ES-I3 (cell line): Measurements from ENCODE around the gene SLC2A1.
A peak's percentile ranks its signal among the peaks of the same experiment; 100 is the strongest.

Source experiments
- H3K36me3 ChIP-seq: 2 replicates; pipeline ENCODE4 v1.6.1; 2013; ENCODE audit warnings: mild to moderate bottlenecking, low read length, control low read depth, moderate library complexity; ENCODE audit not compliant: insufficient read depth
- H3K4me1 ChIP-seq: 2 replicates; pipeline ENCODE4 v1.6.1; 2013; ENCODE audit warnings: mild to moderate bottlenecking, control low read depth, low read length; ENCODE audit not compliant: insufficient read depth
- H3K9ac ChIP-seq: 2 replicates; pipeline ENCODE4 v1.6.1; 2013; ENCODE audit warnings: low read depth, mild to moderate bottlenecking, low read length, moderate library complexity
- H3K9me3 ChIP-seq: 2 replicates; pipeline ENCODE4 v1.6.1; 2013; ENCODE audit warnings: mild to moderate bottlenecking, low read length, moderate library complexity; ENCODE audit not compliant: control insufficient read depth, insufficient read depth

Gene SLC2A1

DNA sequence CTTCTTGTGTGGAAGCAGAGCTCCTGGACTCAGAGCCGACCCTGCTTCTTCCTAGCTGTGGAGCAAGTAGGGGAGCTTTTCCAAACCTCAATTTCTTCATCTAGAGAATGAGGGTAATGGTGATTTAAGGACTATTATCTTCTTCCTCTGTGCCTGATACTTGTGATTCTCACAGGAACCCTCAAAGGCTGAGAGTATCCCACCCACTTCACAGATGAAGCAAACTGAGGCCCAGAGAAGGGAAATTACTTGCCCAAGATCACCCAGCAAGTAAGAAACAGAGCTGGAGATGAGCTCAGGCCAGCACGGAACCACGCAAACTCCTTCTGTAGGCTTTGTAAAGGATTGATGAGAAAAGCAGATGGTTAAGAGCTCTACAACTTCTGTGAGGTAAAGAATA, 15.1 kb upstream of the SLC2A1 start:
- no peak overlapping the region for H3K9ac ChIP-seq
- peaks cover 15% of the 10 kb centered on the region for H3K36me3 ChIP-seq
- H3K9me3 ChIP-seq: no peaks in the 10 kb centered on the region
- peaks cover 10% of the 10 kb centered on the region for H3K4me1 ChIP-seq

DNA sequence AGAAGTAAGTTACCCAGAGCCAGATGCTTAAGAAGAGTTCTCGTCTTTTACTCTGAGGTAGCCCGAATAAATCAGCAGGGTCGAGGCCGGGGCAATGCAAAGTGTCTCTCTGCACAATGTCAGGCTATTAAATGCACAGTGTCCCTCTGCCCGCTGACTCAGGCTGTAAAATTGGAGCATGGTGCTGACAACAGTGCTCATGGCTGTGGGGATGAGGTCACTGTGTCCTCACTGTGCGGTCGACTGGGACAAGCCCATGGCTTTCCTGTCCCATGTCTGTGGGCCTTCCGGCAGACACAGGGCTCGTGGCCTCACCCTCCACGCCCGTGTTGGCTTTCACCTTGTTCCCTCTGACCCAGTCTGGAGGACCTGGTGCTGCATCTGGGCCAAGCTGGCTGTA, 14.6 kb upstream of the SLC2A1 start:
- Histone ChIP-seq H3K36me3 (peaks cover 15% of the 10 kb centered on the region), H3K9ac (no peak overlapping the region), H3K9me3 (no peaks in the 10 kb centered on the region), H3K4me1 (peaks cover 11% of the 10 kb centered on the region)

DNA sequence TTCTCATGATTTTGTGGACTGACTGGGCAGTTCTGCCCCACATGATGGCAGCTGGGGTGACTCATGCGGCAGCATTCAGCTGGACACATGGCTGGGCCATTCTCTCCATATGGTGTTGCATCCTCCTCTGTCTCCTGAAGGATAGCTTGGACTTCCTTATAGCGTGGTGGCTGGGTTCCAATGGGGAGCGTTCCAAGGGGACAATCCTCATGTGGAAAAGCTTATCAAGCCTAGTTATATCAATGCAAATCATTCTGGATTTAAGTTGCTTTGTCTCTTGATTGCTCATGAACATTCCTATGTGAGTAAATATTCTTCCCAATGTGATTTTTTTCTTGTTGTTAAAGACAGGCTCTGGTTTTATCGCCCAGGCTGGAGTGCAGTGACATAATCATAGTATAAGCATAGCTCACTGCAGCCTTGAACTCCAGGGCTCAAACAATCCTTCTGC, 13.2 kb upstream of the SLC2A1 start:
- H3K9me3 ChIP-seq: no peaks in the 10 kb centered on the region
- H3K36me3 ChIP-seq: peaks cover 15% of the 10 kb centered on the region
- no peak overlapping the region for H3K9ac ChIP-seq
- peaks cover 17% of the 10 kb centered on the region for H3K4me1 ChIP-seq

DNA sequence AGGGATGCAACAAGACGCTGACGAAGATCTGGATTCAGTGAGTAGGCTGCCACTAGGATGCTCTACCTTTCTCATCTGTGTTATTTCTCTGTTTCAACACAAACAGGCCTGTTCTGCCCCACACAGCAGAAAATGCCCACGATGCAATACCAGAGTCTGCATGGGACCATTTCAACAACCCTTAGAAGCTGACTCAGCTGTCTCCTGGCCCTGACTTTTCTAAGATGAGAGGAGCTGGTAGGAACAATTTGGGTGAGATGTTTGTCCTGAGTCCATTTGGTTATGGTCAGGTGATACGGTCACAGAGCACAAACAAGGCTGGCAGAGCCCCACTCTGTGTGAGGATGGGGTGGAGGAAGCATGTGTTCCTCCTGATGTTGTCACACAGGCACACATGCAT, 11.5 kb upstream of the SLC2A1 start:
- Histone ChIP-seq H3K36me3 (peaks cover 15% of the 10 kb centered on the region), H3K4me1 (peaks cover 19% of the 10 kb centered on the region), H3K9ac (no peak overlapping the region), H3K9me3 (no peaks in the 10 kb centered on the region)

DNA sequence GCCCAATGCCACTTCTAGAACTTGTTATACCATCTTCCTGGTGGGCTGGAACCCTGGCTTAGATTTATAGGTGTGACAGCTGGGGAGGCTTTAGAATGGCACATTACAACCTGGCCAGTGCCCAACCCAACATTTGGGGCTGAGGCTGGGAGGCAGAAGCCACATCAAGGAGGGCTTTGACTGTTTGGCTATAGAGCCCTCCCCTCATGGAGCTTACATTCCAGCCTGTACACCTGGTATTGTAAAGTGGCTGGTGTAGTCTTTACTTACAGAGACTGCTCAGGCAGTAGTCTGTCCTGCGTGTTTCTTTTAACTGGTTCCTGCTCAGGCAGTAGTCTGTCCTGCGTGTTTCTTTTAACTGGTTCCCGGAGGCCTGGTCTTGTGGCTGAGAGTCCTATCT, 10.0 kb upstream of the SLC2A1 start:
- H3K36me3 ChIP-seq: peaks cover 6% of the 10 kb centered on the region
- no peaks in the 10 kb centered on the region for H3K9me3 ChIP-seq
- H3K4me1 ChIP-seq: peaks cover 20% of the 10 kb centered on the region
- H3K9ac ChIP-seq: no peak overlapping the region

DNA sequence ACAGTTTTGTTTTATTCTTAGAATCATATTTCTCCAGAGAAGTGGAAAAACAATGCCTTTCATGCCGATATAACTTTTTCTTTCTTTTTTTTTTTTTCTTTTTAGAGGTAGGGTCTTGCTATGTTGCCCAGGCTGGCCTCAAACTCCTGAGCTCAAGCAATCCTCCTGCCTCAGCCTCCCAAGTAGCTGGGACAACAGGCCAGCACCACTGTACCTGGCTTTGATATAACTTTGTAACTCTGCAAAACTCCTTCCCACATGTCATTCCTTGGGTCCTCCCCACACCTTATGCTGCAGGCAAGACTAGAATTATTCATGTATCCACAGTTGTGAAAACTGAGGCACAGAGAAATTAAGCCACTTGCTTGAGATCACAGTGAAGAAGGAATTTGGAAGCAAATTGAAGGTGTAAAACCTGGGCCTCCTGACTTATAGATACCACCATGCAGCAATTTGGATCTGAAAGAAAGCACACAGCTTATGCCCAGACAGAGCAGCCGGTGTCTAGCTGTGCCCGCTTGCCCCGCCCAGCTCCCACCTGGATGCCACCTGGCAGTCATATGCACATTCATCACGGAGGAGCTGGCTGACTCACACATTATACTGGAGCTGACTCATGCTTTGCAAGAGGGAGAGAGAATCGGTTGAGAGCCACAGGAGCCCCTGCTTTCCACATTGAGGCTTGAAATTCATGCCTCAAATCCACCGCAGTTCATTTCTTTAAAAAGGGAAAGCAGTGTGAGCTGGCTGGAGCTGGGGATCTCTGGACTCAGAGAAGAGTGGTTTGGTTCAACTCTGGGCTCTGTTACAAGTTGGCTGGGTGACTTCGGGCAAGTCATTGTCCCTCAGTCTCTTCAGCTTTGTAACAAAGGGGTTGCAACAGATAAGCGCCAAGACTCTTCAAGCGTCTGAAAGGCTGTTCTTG, 8.3 kb upstream of the SLC2A1 start:
- peak overlapping the region; percentile 6; the same call in 1 of the 2 replicates for H3K9ac ChIP-seq
- H3K9me3 ChIP-seq: no peaks in the 10 kb centered on the region
- H3K36me3 ChIP-seq: peaks cover 5% of the 10 kb centered on the region
- H3K4me1 ChIP-seq: peaks cover 34% of the 10 kb centered on the region

DNA sequence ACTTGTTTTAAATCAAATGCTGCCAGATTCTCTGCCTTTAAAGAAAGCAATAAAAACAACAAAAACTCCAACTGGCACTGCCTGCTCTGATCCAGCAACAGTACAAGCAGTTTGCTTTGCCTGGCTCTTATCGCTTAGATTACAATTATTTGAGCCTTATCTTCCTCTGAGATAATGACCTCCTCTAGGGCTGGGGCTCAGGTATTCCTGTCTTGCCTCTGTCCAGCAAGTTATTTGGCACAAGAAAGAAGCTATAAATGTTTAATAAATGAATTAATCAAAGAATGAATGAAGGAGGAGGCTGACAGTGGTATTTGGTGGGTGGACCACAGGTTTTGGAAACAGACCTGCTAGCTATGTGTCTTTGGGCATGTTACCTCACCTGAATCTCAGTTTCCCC, 6.7 kb upstream of the SLC2A1 start:
- H3K9ac ChIP-seq: no peak overlapping the region
- H3K9me3 ChIP-seq: no peaks in the 10 kb centered on the region
- H3K36me3 ChIP-seq: peaks cover 3% of the 10 kb centered on the region; the same call in 1 of the 2 replicates
- peaks cover 50% of the 10 kb centered on the region for H3K4me1 ChIP-seq

DNA sequence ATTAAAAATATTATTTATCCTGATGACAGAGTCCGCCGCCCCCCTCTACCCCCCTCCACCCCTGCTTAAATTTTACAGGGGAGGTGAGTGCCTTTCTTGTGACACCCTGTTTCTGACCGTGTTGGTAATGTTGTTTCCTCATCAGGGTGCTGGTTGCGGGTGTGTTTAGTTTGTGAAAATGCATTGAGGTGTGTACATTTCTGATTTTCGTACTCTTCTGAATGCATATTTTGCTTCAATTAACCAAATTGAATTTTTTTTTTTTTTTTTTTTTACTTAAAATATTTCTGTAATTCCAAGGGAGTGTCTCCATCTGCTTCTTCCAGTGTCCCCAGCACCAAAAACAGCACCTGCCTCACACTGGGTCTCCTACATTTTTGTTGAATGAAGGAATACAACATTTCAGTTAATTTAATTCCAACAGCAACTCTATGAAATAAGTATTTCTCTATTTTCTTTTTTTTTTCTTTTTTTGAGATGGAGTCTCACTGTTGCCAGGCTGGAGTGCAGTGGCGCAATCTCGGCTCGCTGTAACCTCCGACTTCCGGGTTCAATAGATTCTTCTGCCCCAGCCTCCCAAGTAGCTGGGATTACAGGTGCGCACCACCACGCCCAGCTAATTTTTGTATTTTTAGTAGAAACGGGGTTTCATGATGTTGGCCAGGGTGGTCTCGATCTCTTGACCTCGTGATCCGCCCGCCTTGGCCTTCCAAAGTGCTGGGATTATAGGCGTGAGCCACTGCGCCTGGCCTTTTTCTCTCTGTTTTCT, 5.6 kb upstream of the SLC2A1 start:
- no peaks in the 10 kb centered on the region for H3K9me3 ChIP-seq
- H3K36me3 ChIP-seq: no peaks in the 10 kb centered on the region; the same call in 1 of the 2 replicates
- no peak overlapping the region for H3K9ac ChIP-seq
- peaks cover 53% of the 10 kb centered on the region for H3K4me1 ChIP-seq

DNA sequence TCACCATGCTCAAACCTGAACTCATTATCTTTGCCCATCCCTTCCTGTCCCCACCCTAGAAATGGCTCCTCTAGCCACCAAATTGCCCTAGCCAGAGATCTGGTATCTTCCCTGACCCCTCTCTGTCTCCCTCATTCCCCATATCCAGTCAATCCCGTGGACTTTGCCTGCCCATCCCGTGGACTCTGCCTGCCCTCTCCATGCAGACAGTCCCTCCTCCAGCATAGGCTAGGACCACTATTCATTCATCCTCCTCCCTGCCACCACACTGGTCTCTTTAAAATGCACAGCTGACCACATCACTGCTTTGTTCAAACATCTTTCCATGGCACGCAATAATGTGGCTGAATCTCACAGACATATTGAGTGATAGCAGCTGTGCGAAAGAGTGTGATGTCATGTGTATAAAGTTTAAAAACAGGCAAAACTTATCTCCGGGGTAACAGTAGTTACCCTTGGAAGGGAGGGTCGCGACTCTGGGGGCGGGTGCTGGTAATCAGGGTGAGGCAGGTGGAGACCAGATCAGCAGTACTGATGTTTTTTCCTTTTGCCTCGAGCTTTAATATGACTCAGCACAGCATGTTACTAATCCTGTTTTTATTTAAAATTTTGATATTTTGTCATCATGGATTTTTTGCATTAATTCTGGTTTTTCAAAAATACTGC, 4.8 kb upstream of the SLC2A1 start:
- Histone ChIP-seq H3K9ac (peak overlapping the region; percentile 16; the same call in 1 of the 2 replicates), H3K36me3 (no peaks in the 10 kb centered on the region; the same call in 1 of the 2 replicates), H3K9me3 (no peaks in the 10 kb centered on the region), H3K4me1 (peaks cover 49% of the 10 kb centered on the region)

DNA sequence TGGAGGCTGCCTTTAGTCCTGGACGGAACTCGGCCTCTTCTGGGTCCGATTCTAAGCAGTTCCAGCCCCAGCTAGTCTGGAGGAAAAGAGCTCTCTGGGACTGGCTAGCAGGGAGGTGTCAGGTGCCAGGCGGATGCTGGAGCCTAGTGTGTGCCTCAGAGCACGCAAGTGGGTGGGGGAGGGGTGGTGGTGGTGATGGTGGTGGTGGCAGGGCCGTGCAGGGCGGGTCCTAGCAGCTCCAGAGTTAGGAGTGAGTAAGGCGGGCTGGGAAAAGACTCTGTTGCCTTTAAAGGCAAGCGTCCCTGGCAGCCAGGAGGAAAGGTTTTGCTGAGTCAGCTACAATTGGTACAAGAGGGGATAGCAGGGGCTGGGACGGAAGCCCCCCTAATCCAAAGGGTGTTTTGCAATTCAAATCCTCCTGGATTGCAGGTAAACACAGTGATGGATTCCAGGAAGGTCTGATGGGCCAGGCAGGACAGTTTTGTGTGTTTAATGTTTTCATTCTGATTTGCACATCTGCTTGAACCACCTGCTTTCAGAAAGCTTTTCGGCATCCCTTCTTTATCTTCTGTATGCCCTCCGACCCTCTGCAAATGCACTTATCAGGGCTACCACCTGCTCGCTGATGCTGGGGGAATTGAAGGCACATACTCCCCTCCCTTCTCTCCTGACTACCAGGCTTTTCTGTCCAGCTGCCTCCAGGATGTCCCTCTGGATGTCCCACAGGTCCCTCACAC, 4.1 kb upstream of the SLC2A1 start:
- peaks cover 43% of the 10 kb centered on the region for H3K4me1 ChIP-seq
- H3K9me3 ChIP-seq: no peaks in the 10 kb centered on the region
- H3K36me3 ChIP-seq: no peaks in the 10 kb centered on the region; the same call in 1 of the 2 replicates
- peak overlapping the region; percentile 38 for H3K9ac ChIP-seq

DNA sequence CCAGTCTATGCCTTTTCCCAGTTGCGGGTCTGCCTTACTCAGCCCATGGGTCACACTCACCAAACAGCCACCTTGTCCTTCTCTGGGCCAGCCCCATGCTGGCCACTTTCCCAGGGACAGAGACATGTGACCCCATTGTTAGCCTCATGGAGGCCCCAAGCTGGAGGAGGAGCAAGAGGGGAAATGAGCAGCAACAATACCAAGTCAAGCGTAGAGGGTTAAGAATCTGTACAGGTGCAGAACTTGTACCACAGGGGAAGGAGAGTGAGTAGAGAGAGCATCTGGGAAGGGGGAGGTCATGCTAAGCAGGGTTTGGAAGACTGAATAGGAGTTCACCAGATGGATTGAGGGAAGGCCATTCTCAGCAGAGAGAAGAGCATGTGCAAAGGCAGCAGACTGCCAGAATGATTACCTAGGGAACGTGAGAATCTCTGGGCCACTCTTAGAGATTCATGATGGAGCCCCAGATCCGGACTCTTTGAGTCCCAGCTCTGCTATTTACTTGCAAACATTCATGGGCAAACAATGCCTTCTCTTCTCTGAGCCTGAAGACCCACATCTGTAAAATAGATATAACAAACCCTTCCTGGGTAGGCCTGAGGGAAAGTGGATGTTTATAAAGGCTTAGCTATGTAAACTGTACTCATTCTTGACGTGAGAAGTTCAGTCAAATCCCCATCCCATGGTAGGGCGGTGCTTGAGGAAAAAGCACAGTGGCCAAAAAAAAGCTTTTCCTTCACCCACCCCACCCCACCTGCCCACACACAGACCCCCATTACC, 2.8 kb upstream of the SLC2A1 start:
- peaks cover 35% of the 10 kb centered on the region for H3K4me1 ChIP-seq
- H3K9me3 ChIP-seq: no peaks in the 10 kb centered on the region
- H3K9ac ChIP-seq: peak overlapping the region; percentile 1; the same call in 1 of the 2 replicates

DNA sequence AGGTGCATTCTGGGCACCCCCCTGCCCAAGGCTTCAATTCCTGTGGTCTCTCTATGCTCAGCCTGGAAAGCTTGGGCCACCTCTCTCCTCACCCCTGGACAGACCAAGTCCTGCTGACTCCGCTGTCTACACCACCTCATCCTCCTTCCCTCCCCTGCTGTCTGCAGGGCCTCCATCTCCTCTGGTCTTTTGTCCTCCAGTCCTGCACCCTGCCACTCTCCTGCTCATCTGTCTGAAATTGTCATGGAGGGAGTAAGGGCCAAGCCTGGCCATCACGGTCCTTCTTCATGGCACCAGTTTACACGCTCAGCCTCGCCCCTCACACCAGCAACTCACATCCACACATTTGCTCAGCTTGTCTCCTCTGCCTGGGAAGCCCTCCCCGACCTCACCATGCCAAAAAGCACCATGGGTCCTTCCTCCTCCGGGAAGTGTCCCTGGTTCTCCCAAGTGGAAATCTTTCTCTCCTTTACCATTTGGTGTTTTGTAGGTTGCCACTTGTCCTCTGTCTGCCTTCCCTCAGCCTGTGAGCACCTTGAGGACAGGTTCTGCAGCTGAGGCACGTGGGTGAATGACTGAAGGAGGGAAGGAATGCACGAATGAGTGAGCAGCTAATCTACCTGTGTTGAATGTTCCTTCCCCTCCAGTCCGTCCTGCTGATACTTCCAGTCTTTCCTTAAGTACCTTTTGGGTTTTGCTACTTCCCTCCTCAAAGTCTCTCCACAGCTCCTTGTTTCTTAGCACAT, 2.1 kb upstream of the SLC2A1 start:
- peaks cover 35% of the 10 kb centered on the region for H3K4me1 ChIP-seq
- peaks cover 10% of the 10 kb centered on the region; the same call in 1 of the 2 replicates for H3K36me3 ChIP-seq
- peak overlapping the region; percentile 81; the same call in 1 of the 2 replicates for H3K9ac ChIP-seq
- H3K9me3 ChIP-seq: no peaks in the 10 kb centered on the region

More for the DNA sequence above, 2.8 kb upstream of the SLC2A1 start:
- peaks cover 7% of the 10 kb centered on the region; the same call in 1 of the 2 replicates for H3K36me3 ChIP-seq

DNA sequence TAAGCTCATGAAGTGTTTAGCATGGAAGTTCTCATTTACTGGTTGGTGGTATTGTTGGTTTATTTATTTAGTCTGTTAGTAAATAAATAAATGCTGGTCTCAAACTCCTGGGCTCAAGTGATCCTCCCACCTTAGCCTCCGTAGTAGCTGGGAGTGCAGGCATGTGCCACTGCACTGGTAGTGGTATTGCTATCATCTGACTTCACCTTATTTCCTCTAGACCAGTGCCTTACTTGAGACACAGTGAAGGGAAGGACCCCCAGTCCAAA, 1.4 kb upstream of the SLC2A1 start:
- peak overlapping the region; percentile 81 for H3K9ac ChIP-seq

More for the DNA sequence above, 1.4 kb upstream of the SLC2A1 start:
- no peaks in the 10 kb centered on the region for H3K9me3 ChIP-seq
- H3K36me3 ChIP-seq: peaks cover 15% of the 10 kb centered on the region
- peaks cover 35% of the 10 kb centered on the region for H3K4me1 ChIP-seq
